Measurements from ENCODE around the gene ACLY.

The ACLY gene

GRCh38 chr17:41930009-41930832, 11.5 kb upstream of the ACLY start, which contains the start of gene ODAD4 (continued):
- TF ChIP-seq HOXA7 (CRISPR knock-in tag; IDR thresholded peaks at IDR 0.05; ENCODE audit: borderline replicate concordance) (no peak), GFI1B (tag by site-specific recombination; IDR thresholded peaks at IDR 0.05) (no peak), MEIS1 (CRISPR knock-in tag; IDR thresholded peaks at IDR 0.05; ENCODE audit: borderline replicate concordance) (no peak), ZNF561 (tag by site-specific recombination; IDR thresholded peaks at IDR 0.05; ENCODE audit: borderline replicate concordance) (no peak; the same call in 1 of the 2 replicates), ZNF16 (tag by site-specific recombination; IDR thresholded peaks at IDR 0.05; ENCODE audit: low read depth) (peak; percentile 46), ZNF664 (tag by site-specific recombination; IDR thresholded peaks at IDR 0.05) (peak; percentile 100), ZBTB8A (tag by site-specific recombination; IDR thresholded peaks at IDR 0.05) (peak; percentile 53; the same call in 1 of the 2 replicates), ZNF350 (tag by site-specific recombination; IDR thresholded peaks at IDR 0.05) (no peak), ZNF791 (tag by site-specific recombination; IDR thresholded peaks at IDR 0.05) (no peak), PRDM2 (tag by site-specific recombination; IDR thresholded peaks at IDR 0.05; ENCODE audit: borderline replicate concordance) (no peak), ZNF362 (tag by site-specific recombination; IDR thresholded peaks at IDR 0.05) (no peak), ZNF175 (tag by site-specific recombination; IDR thresholded peaks at IDR 0.05) (no peak), ZNF580 (tag by site-specific recombination; IDR thresholded peaks at IDR 0.05) (peak; percentile 69; the same call in 1 of the 2 replicates), TCF7L2 (IDR thresholded peaks at IDR 0.05; ENCODE audit: borderline replicate concordance, low read depth, low read length) (no peak), ZNF555 (tag by site-specific recombination; conservative IDR thresholded peaks at IDR 0.05) (no peak), ZNF155 (tag by site-specific recombination; IDR thresholded peaks at IDR 0.05) (no peak), ZNF366 (tag by site-specific recombination; conservative IDR thresholded peaks at IDR 0.05) (peak; percentile 55), KLF1 (tag by site-specific recombination; IDR thresholded peaks at IDR 0.05) (no peak), ZBTB48 (tag by site-specific recombination; IDR thresholded peaks at IDR 0.05) (peak; percentile 97), ZNF670 (tag by site-specific recombination; IDR thresholded peaks at IDR 0.05; ENCODE audit: low read depth) (no peak), PBX3 (CRISPR knock-in tag; IDR thresholded peaks at IDR 0.05) (peak; percentile 60; the same call in 1 of the 2 replicates), ZNF423 (tag by site-specific recombination; IDR thresholded peaks at IDR 0.05) (no peak; the same call in 1 of the 2 replicates), KLF16 (tag by site-specific recombination; IDR thresholded peaks at IDR 0.05) (peak; percentile 50; the same call in 1 of the 2 replicates), ZBTB1 (tag by site-specific recombination; IDR thresholded peaks at IDR 0.05) (no peak), ZSCAN4 (tag by site-specific recombination; IDR thresholded peaks at IDR 0.05) (peak; percentile 41), RBAK (tag by site-specific recombination; IDR thresholded peaks at IDR 0.05) (no peak), YY1 (tag by site-specific recombination; IDR thresholded peaks at IDR 0.05) (peak; percentile 74; the same call in 1 of the 2 replicates), OVOL3 (tag by site-specific recombination; IDR thresholded peaks at IDR 0.05) (peak; percentile 63; the same call in 1 of the 2 replicates), ZNF19 (tag by site-specific recombination; IDR thresholded peaks at IDR 0.05; ENCODE audit: low read depth) (no peak)

Data from HEK293 (cell line).